ENCODE data around the gene TXK. TPM values are rescaled to one million over a fixed set of nuclear protein-coding genes. Genes with fewer than 3 reads are reported as not detected.

Gene TXK
- total RNA-seq, 1 experiment from 2014 or later = 1.7 TPM

DNA sequence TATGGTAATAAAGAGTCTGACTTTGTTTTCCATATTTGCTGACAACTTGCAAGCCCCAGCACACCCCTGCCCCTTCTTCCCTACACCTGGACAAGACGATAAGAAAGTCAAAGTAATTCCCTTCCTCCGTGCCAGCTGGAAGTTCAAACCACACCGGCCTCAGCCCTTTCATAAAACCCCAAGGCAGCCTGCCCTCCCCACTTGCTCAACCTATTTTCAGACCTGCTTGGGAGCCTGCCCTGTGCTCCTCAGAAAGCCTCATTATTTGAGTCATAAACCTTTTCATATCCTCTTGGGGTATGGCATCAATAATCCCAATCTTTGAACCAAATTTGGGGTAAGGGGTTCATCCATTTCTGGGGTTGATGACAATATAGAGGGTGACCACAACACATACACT is 88.0 kb downstream of the TXK start:
- RAD21 ChIA-PET (ENCODE audit: low non-redundant PET in 1 of 2, low total read pairs in 2 of 2, uncharacterized antibody in 2 of 2, unreplicated experiment in 2 of 2) = no interaction called here
- ATAC-seq (no peak), DNase-seq (ENCODE audit: low read depth, low spot score) (no peak)
- no peak overlapping the region for H3K27ac ChIP-seq (ENCODE audit: low read depth, low read length)
- intact Hi-C loops (cut with micrococcal nuclease) = no loop called here
- no peak overlapping the region for H3K4me3 ChIP-seq (replicated peaks in 1 of 2; ENCODE audit: low read depth in 1 of 2, low read length in 2 of 2)
- no peaks in the 10 kb centered on the region for H3K79me2 ChIP-seq (ENCODE audit: insufficient read depth, low read length)
- TF ChIP-seq MAX (IDR thresholded peaks at IDR 0.05) (no peak), ZBTB33 (IDR thresholded peaks at IDR 0.05; ENCODE audit: extremely low read depth, insufficient replicate concordance, low read length) (no peak), ZNF274 (IDR thresholded peaks at IDR 0.05; ENCODE audit: low read depth, low read length) (no peak), RAD21 (IDR thresholded peaks at IDR 0.05; ENCODE audit: low read depth) (no peak), POLR2A (IDR thresholded peaks at IDR 0.05; ENCODE audit: borderline replicate concordance, extremely low read depth, insufficient read depth, insufficient read length) (no peak), ATF3 (IDR thresholded peaks at IDR 0.05) (no peak), SP1 (IDR thresholded peaks at IDR 0.05; ENCODE audit: low read depth) (no peak), SIN3A (IDR thresholded peaks at IDR 0.05; ENCODE audit: low read depth) (no peak), EZH2 (IDR thresholded peaks at IDR 0.05) (no peak)
- CTCF ChIA-PET = interaction anchor here (2.2 kb wide), 1 partner anchor 12 kb away, joined by 10 read pairs; no protein-coding TSS in a partner anchor
- POLR2A ChIA-PET = no interaction called here
- no TSS peak for BruUV-seq (replicated peaks)
- H3K9me3 ChIP-seq (ENCODE audit: control insufficient read depth in 1 of 2, insufficient read depth in 1 of 2, low read depth in 1 of 2, low read length in 2 of 2) = no peaks in the 10 kb centered on the region
- H3K36me3 ChIP-seq (ENCODE audit: control insufficient read depth in 1 of 2, insufficient read depth in 2 of 2, low read length in 2 of 2) = no peaks in the 10 kb centered on the region
- H3K4me1 ChIP-seq (ENCODE audit: control insufficient read depth in 1 of 2, insufficient read depth in 2 of 2, low read length in 2 of 2) = no peaks in the 10 kb centered on the region; a peak in 1 of 4 replicates
- H3K4me2 ChIP-seq (ENCODE audit: low read length) = no peak overlapping the region
- H4K20me1 ChIP-seq (ENCODE audit: insufficient read depth) = no peaks in the 10 kb centered on the region
- no peaks in the 10 kb centered on the region for H3K9me2 ChIP-seq (ENCODE audit: insufficient read depth)
- H3K27me3 ChIP-seq (ENCODE audit: insufficient read depth, low read length) = no peaks in the 10 kb centered on the region
- H3K9ac ChIP-seq (ENCODE audit: low read length) = no peak overlapping the region
- H2AFZ ChIP-seq (ENCODE audit: low read depth, low read length, poor library complexity, severe bottlenecking) = no peak overlapping the region

Measured in HCT116 (cell line).